CD4-positive, alpha-beta T cell (primary cell): ENCODE data around the gene NTM. TPM values are rescaled to one million over a fixed set of nuclear protein-coding genes. Genes with fewer than 3 reads are reported as not detected.

ENCODE experiments used
- ATAC-seq: fragments of 200-7000 bp; cut with Tn5 transposase; one replicate; pipeline ENCODE4 v1.10.0; 2022; ENCODE audit warnings: mild to moderate bottlenecking; ENCODE audit not compliant: poor library complexity
- CTCF ChIA-PET: fragments of 350-600 bp; sonication (Branson Sonifier 250); formaldehyde crosslinking; loops from one replicate; lab custom pipeline; 2021; ENCODE audit warnings: antibody characterized with exemption, inconsistent platforms; lab: Charles Lee
- POLR2A ChIA-PET: fragments of 350-600 bp; sonication (Branson Sonifier 250); formaldehyde crosslinking; loops from one replicate; lab custom pipeline; 2021; ENCODE audit warnings: antibody characterized with exemption, inconsistent platforms; lab: Charles Lee
- DNase-seq, 14 experiments: peaks; one replicate each; pipeline ENCODE4 v3.0.0-alpha.2; 2013 to 2020; ENCODE audit warnings: mixed read lengths in 2 of 14
- H3K27ac ChIP-seq, 2 donors: one replicate each; pipeline versions ENCODE4 v1.5.1 to v1.7.0; 2013; ENCODE audit warnings: low read length in 2 of 2, low read depth in 1 of 2, mild to moderate bottlenecking in 1 of 2
- H3K27me3 ChIP-seq, 2 experiments: 1 replicate in 1 of 2; 2 replicates in 1 of 2; pipeline versions ENCODE4 v1.6.1 to v1.7.0; 2013; ENCODE audit warnings: low read length in 2 of 2, control low read depth in 1 of 2, mild to moderate bottlenecking in 1 of 2, moderate library complexity in 1 of 2; ENCODE audit not compliant: insufficient read depth in 2 of 2, control insufficient read depth in 1 of 2
- H3K36me3 ChIP-seq: one replicate; pipeline ENCODE4 v1.6.1; 2013; ENCODE audit warnings: low read length, control low read depth; ENCODE audit not compliant: insufficient read depth
- H3K4me1 ChIP-seq: one replicate; pipeline ENCODE4 v1.6.1; 2013; ENCODE audit warnings: low read length, control low read depth; ENCODE audit not compliant: insufficient read depth
- H3K4me3 ChIP-seq: one replicate; pipeline ENCODE4 v1.5.1; 2013; ENCODE audit warnings: mild to moderate bottlenecking, low read length, moderate library complexity
- H3K9me3 ChIP-seq, 2 experiments: 1 replicate in 1 of 2; 2 replicates in 1 of 2; pipeline versions ENCODE4 v1.6.1 to v1.7.0; 2013; ENCODE audit warnings: low read length in 2 of 2, mild to moderate bottlenecking in 2 of 2, control low read depth in 1 of 2, moderate library complexity in 1 of 2; ENCODE audit not compliant: control insufficient read depth in 1 of 2, insufficient read depth in 1 of 2
- H3K27ac Mint-ChIP-seq: one replicate; pipeline ENCODE4 v1.8.0; 2020; ENCODE audit warnings: mixed read lengths
- H3K27me3 Mint-ChIP-seq: one replicate; pipeline ENCODE4 v1.8.0; 2021; ENCODE audit warnings: mixed read lengths
- H3K36me3 Mint-ChIP-seq: one replicate; pipeline ENCODE4 v1.8.0; 2021; ENCODE audit warnings: low read depth, mixed read lengths
- H3K4me1 Mint-ChIP-seq: one replicate; pipeline ENCODE4 v1.8.0; 2021; ENCODE audit warnings: low read depth, mixed read lengths
- H3K4me3 Mint-ChIP-seq: one replicate; pipeline ENCODE4 v1.8.0; 2020; ENCODE audit warnings: mild to moderate bottlenecking, mixed read lengths
- H3K9me3 Mint-ChIP-seq: one replicate; pipeline ENCODE4 v1.8.0; 2020; ENCODE audit warnings: mixed read lengths
- CTCF ChIP-seq: fragments of 200-600 bp; IDR thresholded peaks from one replicate; pipeline ENCODE4 v1.8.0; 2022; ENCODE audit warnings: antibody characterized with exemption, mild to moderate bottlenecking
- intact Hi-C, 2 experiments: fragments of 100-400 bp; cut with DNase I in 1 of 2; cut with micrococcal nuclease in 1 of 2; formaldehyde crosslinking; loops; one replicate each; pipeline versions ENCODE4 v1.15.1 to v1.9.0; 2023 to 2025; cut with DNase I, micrococcal nuclease
- total RNA-seq, 174 experiments: library from RNA in 2 of 174; stranded (reverse) in 2 of 174; gene quantifications; one replicate each; pipeline ENCODE4 v1.2.3 and lab custom pipeline; 2021 to 2026

NTM gene
- total RNA-seq, 2 experiments from 2014 or later: not detected

- intact Hi-C loops: no loop called here
- Histone ChIP-seq H3K9me3 (peaks cover 0 to 14% of the 10 kb centered on the region in 2 experiments), H3K4me1 (no peaks in the 10 kb centered on the region), H3K4me3 (no peak overlapping the region), H3K36me3 (no peaks in the 10 kb centered on the region), H3K27ac (no peak overlapping the region), H3K27me3 (no peaks in the 10 kb centered on the region)
- no peak overlapping the region for H3K27ac Mint-ChIP-seq
- no peaks in the 10 kb centered on the region for H3K4me1 Mint-ChIP-seq
- H3K27me3 Mint-ChIP-seq: no peaks in the 10 kb centered on the region
- H3K9me3 Mint-ChIP-seq: peaks cover 9% of the 10 kb centered on the region
- DNase-seq: no peak
- ATAC-seq: no peak
- TF ChIP-seq CTCF: no peak
- CTCF ChIA-PET: no interaction called here
- POLR2A ChIA-PET: no interaction called here
- H3K4me3 Mint-ChIP-seq: no peak overlapping the region
- no peaks in the 10 kb centered on the region for H3K36me3 Mint-ChIP-seq
These were observed 791.1 kb downstream of the NTM start for GRCh38 chr11:132161403-132162078.

- ChIA-PET CTCF (no interaction called here), POLR2A (no interaction called here)
- DNase-seq (no peak), ATAC-seq (no peak)
- no peak overlapping the region for H3K27ac ChIP-seq
- H3K4me1 Mint-ChIP-seq: no peaks in the 10 kb centered on the region
- H3K4me3 ChIP-seq: no peak overlapping the region
- no peaks in the 10 kb centered on the region for H3K9me3 ChIP-seq
- H3K9me3 Mint-ChIP-seq: peaks cover 8% of the 10 kb centered on the region
- H3K27me3 Mint-ChIP-seq: no peaks in the 10 kb centered on the region
- no peak for TF ChIP-seq CTCF
- H3K4me1 ChIP-seq: no peaks in the 10 kb centered on the region
- H3K36me3 Mint-ChIP-seq: no peaks in the 10 kb centered on the region
- H3K27me3 ChIP-seq: no peaks in the 10 kb centered on the region
- no peak overlapping the region for H3K27ac Mint-ChIP-seq
- H3K36me3 ChIP-seq: no peaks in the 10 kb centered on the region
- no peak overlapping the region for H3K4me3 Mint-ChIP-seq
- intact Hi-C loops: no loop called here
These were observed 798.0 kb downstream of the NTM start for GRCh38 chr11:132168344-132168981.

GRCh38 chr11:132171031-132171430, 800.6 kb downstream of the NTM start:
- DNase-seq (no peak), ATAC-seq (no peak)
- ChIA-PET CTCF (no interaction called here), POLR2A (no interaction called here)
- H3K9me3 ChIP-seq: no peaks in the 10 kb centered on the region
- no peak for TF ChIP-seq CTCF
- Mint-ChIP-seq H3K27me3 (no peaks in the 10 kb centered on the region), H3K4me3 (no peak overlapping the region), H3K4me1 (no peaks in the 10 kb centered on the region), H3K36me3 (no peaks in the 10 kb centered on the region), H3K27ac (no peak overlapping the region), H3K9me3 (peaks cover 7% of the 10 kb centered on the region)
- H3K36me3 ChIP-seq: no peaks in the 10 kb centered on the region
- no peak overlapping the region for H3K27ac ChIP-seq
- intact Hi-C loops: no loop called here
- no peaks in the 10 kb centered on the region for H3K27me3 ChIP-seq
- no peak overlapping the region for H3K4me3 ChIP-seq
- H3K4me1 ChIP-seq: no peaks in the 10 kb centered on the region
